Sigmoid colon (tissue), 4 donors: ENCODE measurements around the gene RASAL2.

Experiments
- CTCF ChIP-seq, 4 experiments: fragments of 450-650 bp in 3 of 4; fragments of 200-600 bp in 1 of 4; IDR thresholded peaks; one replicate each; pipeline ENCODE4 v1.5.1; 2016 to 2019; ENCODE audit warnings: antibody characterized with exemption in 4 of 4, mild to moderate bottlenecking in 3 of 4, moderate library complexity in 2 of 4
- POLR2AphosphoS5 ChIP-seq, 4 donors: sonication (generic); formaldehyde crosslinking; IDR thresholded peaks; one replicate each; pipeline ENCODE4 v1.6.1; 2017; ENCODE audit warnings: antibody characterized with exemption in 4 of 4

- no peak for TF ChIP-seq CTCF (IDR thresholded peaks at IDR 0.05)
- TF ChIP-seq POLR2AphosphoS5 (IDR thresholded peaks at IDR 0.05), result no peak
Observed at GRCh38 chr1:178127482-178128191, 33.7 kb downstream of the RASAL2 start.
